AG10803 (cell line): ENCODE results near the gene KAT2A.

Experiments used
- DNase-seq: peaks from one replicate; pipeline ENCODE4 v3.0.0; 2010; ENCODE audit warnings: low read depth
- H3K4me3 ChIP-seq: 2 replicates; pipeline ENCODE4 v1.5.1; 2011; ENCODE audit warnings: mild to moderate bottlenecking, low read length, control low read depth
- CTCF ChIP-seq: conservative IDR thresholded peaks from 2 replicates; pipeline ENCODE4 v1.5.1; 2011; ENCODE audit warnings: mild to moderate bottlenecking, low read length, control low read depth, inconsistent platforms

Gene KAT2A

GRCh38 chr17:42107124-42107523 lies 14.0 kb downstream of the KAT2A start:
- no peak overlapping the region for H3K4me3 ChIP-seq
- no peak for TF ChIP-seq CTCF
- DNase-seq, result no peak

- no peak for TF ChIP-seq CTCF
- no peak for DNase-seq
- no peak overlapping the region for H3K4me3 ChIP-seq
Observed at GRCh38 chr17:42106009-42106408, 15.2 kb downstream of the KAT2A start.

GRCh38 chr17:42104264-42104663 lies 16.9 kb downstream of the KAT2A start:
- no peak for DNase-seq
- no peak for TF ChIP-seq CTCF
- H3K4me3 ChIP-seq, result no peak overlapping the region

- no peak for DNase-seq
- H3K4me3 ChIP-seq, result no peak overlapping the region
- no peak for TF ChIP-seq CTCF
Observed at GRCh38 chr17:42103221-42103954, 17.8 kb downstream of the KAT2A start.

GRCh38 chr17:42101513-42102292 lies 19.5 kb downstream of the KAT2A start:
- no peak overlapping the region for H3K4me3 ChIP-seq
- peak; percentile 76 for TF ChIP-seq CTCF
- peak; percentile 57 for DNase-seq

GRCh38 chr17:42098730-42099399 lies 22.3 kb downstream of the KAT2A start:
- no peak overlapping the region for H3K4me3 ChIP-seq
- TF ChIP-seq CTCF, result no peak
- no peak for DNase-seq
